Retinal pigment epithelial cell (primary cell): ENCODE measurements around the gene EIF4G2.

Experiments used
- DNase-seq: peaks from one replicate; pipeline ENCODE4 v3.0.0-alpha.2; 2010; ENCODE audit warnings: low read depth
- H3K4me3 ChIP-seq: 2 replicates; pipeline ENCODE4 v1.5.1; 2011; ENCODE audit warnings: mild to moderate bottlenecking, low read length, control low read depth, moderate library complexity
- TF ChIP-seq, protein P1 (sequence below): conservative IDR thresholded peaks from 2 replicates; pipeline ENCODE4 v1.5.1; 2011; ENCODE audit warnings: low read depth, low read length, control low read depth, inconsistent platforms

The EIF4G2 gene

DNA sequence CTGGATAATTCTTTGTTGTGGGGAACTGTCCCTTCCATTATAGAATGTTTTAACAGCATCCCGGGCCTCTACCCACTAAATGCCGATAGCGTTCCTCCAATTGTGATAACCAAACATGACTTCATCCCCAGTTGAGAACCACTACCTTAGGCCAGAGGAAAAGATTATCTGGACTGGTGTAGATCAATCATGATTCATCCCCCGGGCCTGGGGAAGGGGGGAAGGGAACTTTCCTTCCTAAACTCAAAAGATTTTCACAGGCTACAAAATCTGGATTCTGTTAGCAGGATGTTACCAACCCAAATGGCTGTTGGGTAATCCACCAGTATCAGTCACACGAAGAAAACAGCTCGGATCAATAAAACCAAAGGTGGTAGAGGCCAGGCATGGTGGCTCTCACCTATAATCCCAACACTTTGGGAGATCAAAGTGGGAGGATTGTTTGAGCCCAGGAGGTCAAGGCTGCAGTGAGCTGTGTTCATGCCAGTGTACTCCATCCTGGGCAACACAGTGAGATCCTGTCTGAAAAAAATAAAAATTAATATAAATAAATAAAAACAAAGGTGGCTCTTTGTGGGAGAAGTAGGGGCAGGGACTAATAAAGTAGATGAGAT is 47.5 kb downstream of the EIF4G2 start:
- no peak overlapping the region for H3K4me3 ChIP-seq
- TF ChIP-seq, protein P1, sequence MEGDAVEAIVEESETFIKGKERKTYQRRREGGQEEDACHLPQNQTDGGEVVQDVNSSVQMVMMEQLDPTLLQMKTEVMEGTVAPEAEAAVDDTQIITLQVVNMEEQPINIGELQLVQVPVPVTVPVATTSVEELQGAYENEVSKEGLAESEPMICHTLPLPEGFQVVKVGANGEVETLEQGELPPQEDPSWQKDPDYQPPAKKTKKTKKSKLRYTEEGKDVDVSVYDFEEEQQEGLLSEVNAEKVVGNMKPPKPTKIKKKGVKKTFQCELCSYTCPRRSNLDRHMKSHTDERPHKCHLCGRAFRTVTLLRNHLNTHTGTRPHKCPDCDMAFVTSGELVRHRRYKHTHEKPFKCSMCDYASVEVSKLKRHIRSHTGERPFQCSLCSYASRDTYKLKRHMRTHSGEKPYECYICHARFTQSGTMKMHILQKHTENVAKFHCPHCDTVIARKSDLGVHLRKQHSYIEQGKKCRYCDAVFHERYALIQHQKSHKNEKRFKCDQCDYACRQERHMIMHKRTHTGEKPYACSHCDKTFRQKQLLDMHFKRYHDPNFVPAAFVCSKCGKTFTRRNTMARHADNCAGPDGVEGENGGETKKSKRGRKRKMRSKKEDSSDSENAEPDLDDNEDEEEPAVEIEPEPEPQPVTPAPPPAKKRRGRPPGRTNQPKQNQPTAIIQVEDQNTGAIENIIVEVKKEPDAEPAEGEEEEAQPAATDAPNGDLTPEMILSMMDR: no peak
- no peak for DNase-seq

DNA sequence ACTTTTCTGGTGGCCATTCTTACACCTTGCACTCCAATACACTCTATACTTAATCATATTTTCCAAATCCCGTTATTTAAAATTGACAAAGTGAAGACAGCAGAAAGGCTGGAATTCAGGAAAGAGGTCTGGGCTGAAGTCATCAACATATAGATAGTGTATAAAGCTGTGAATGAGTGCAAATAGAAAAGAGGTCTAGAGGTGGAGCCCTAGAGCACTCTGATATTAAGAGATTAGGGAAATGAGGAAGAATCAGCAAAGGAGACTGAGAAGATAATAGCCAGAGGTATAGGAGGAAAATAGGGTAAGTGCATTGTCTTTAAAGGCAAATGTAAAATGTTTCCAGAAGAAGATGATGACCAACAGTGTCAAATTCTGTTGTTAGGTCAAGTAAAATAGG is 49.8 kb downstream of the EIF4G2 start:
- TF ChIP-seq, protein P1: peak; percentile 47
- DNase-seq: no peak
- H3K4me3 ChIP-seq: no peak overlapping the region

DNA sequence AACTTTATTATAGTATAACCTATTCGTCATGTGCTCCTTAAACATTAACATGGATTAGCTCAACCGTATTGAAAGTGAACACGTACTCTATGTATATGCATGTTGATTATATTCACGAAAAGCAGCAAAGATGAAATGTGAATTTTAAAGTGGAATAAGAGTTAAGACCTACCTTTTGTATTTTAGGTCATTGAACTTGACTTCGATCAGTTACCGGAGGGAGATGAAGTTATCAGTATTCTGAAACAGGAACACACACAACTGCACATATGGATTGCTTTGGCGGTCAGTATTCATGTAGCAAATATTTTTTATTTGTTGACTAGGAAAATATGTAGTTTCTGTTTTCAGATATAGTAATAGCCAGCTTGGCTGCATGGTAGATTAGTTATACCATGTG is 56.2 kb downstream of the EIF4G2 start:
- no peak for DNase-seq
- no peak overlapping the region for H3K4me3 ChIP-seq
- TF ChIP-seq, protein P1: no peak

DNA sequence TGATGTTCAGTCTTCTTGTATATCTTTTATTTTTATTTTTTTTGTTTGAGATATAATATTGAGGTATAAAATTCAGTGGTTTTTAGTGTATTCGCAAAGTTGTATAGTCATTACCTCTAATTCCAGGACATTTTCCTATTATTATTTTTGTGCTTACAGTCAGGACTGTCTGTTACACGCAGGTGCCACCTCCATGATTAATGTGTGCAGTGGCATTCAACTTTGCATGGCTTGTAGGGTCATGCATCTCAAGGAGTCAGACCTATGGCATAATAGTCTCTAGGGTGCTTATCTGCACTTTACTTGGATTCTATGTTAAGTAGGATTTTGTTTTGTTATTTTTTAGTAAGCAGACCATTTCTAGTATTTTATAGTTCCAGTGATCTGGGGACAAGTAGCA is 56.7 kb downstream of the EIF4G2 start:
- H3K4me3 ChIP-seq: peak overlapping the region; percentile 80
- no peak for DNase-seq
- TF ChIP-seq, protein P1: no peak

DNA sequence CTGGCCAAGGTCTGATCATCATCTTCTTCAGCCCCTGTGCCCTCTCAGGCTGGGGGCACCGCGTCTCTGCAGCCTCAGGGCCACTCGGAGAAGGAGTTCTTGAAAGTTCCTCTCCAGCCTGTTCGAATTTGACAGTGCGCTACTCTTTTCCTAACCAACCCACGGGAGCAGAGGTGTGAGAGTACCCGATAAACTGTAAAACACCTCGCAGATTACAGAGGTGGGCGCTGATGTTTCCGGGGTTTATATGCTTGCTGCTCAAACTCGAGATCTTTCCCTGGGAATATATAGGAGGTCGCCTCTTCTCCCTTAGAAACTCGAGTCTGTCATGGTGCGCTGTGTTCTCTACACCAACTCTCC is 57.2 kb downstream of the EIF4G2 start:
- H3K4me3 ChIP-seq: peak overlapping the region; percentile 80
- TF ChIP-seq, protein P1: no peak
- no peak for DNase-seq

DNA sequence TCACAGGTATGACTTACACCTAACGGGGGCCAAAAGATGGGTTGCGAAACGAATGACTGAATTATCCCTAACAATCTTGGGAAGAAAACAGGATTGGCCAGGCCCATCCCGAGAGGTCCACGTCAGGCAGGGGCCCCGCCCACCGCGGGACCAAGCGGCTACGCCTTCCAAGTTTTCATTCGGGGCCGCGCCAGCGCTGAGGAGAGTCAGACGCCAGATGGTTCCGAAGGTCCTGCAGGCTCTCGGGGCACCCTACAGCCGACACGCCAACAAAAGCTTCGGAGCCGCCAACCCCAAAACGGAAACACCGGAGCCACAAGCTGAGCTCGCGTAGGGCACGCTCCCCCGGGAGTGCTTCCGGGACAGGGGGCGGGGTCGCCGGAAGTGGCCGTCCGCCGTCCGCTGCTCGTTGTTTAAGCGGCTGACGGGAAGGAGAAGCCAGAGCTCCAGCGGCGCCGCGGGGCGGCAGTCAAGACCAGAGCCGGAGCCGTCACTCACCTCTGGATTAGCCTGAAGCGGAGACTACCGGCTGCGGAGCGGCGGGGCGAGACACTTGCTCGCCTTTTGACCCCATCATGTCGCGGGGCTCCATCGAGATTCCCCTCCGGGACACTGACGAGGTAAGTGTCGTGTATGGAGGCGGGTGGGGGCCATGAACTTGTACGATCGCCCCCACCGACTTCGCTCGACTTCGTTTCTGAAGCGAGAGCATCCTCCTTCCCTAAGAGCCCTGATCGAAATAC is 57.7 kb downstream of the EIF4G2 start, which contains the start of gene CTR9:
Gene CTR9, plus strand, starts transcription at position 409 of the 743 bp plus-strand sequence. Its CDS starts 167 bp downstream, at position 576.
- peak; percentile 71 for DNase-seq
- TF ChIP-seq, protein P1: peak; percentile 18
- peak within 1 kb of the TSS; percentile 80 for H3K4me3 ChIP-seq

DNA sequence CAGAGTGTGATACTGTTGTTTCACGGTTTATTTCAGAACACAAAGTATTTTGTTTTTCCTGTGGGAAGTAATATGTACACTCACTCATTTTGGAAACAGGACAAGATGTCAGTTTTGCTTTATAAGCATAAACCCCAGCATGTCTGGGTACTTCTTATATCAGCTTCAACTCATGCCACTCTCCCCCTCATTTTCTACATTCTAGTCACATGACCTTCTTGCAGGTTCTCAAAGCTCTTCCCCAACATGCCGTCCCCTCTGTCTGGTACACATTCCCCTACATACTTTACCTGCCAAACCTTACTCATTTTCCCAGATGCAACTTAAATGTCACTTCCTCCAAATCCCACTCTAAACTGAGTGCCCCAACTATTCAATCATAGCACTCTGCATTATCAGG is 59.2 kb downstream of the EIF4G2 start:
- DNase-seq: no peak
- H3K4me3 ChIP-seq: no peak overlapping the region
- TF ChIP-seq, protein P1: no peak
